ENCODE results near the gene CLCF1.
"Not testable (repeated sequence)": the region's sequence is repeated elsewhere in the genome, so short reads cannot be mapped to it uniquely, and the experiment has no call there.

CLCF1 gene

DNA sequence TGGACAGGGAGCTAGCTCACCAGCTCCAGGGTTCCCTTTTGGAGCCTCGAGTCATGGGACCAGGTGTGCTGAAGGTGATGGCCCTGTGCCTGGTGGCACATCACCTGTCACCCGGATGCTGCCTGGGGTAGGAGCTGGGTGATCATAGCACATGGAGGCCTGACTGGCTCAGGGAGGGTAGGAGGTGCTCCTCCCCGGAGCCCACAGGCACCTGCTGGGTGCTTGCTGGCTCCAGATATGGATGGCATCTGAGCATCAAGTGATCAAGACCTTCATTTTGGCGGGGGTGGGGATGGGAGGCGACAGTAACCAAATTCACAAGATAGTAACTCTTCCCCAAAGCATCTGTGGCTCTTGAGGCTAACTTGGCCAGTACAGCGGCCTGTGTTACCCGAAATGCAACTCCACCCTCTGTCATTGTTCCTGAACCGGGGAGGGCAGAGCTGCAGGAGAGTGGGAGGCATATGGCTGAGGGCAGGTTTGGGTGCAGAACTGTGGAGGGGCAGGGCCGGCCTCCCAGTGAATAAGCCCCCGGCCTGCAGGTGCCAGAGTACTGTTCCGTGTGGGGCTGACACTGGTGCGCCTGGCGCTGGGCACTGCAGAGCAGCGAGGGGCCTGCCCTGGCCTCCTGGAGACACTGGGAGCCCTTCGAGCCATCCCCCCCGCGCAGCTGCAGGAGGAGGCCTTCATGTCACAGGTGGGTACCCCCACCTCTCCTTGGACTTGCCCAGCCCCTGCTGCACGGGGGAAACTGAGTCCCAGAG, 35.2 kb upstream of the CLCF1 start:
- no peak for DNase-seq

- no peak for DNase-seq
Observed at GRCh38 chr11:67407688-67408163, 34.3 kb upstream of the CLCF1 start.

DNA sequence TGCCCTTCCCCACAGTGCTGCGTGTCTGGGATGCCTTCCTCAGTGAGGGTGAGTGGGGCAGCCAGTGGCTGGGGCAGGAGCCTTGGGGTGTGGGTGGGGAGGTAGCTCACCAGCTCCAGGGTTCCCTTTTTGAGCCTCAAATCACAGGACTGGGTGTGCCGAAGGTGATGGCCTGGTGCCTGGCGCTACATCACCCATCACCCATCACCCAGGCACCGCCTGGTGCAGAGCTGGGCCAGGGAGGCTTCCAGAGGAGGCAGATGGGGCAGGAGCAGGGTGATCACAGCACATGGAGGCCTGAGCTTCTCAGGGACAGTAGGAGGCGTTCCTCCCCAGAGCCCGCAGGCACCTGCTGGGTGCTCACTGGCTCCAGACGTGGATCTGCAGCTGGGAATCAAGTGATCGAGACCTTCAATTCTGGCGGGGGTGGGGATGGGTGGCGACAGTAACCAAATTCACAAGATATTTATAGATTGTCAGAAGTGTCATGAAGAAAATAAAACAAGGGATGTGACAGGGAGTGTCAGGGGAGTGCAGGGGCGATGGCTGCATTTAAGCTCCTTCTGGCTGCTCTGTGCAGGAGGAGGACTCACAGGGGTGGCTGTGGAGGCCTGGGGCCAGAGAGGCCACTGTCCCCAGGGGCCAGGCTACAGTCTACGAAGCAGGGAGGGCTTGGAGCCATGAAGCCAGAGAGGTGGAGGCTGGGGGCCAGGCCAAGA, 33.7 kb upstream of the CLCF1 start:
- no peak for DNase-seq

DNA sequence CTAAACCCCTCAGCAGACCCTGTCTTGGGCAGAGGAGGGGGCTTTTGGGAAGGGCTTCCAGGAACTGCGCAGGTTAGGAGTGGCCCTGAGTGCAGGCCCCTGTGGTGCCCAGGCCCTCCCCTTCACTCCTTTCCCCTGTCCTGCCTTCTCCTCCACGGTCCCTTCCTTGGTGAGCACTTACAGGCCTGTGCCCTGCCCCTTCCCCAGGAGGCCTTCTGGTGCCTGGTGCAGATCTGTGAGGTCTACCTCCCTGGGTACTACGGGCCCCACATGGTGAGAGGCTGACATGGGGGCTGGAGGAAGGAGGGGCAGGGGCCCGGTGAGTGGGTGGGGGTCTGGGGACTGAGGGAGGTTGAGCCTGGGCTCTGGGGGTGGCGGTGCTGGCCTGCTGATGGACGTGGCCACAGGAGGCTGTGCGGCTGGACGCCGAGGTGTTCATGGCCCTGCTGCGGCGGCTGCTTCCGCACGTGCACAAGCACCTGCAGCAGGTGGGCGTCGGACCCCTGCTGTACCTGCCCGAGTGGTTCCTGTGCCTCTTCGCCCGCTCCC, 33.1 kb upstream of the CLCF1 start:
- no peak for DNase-seq

GRCh38 chr11:67405688-67406339, 32.4 kb upstream of the CLCF1 start:
- no peak for DNase-seq

GRCh38 chr11:67405196-67405567, 31.8 kb upstream of the CLCF1 start:
- no peak for DNase-seq

DNA sequence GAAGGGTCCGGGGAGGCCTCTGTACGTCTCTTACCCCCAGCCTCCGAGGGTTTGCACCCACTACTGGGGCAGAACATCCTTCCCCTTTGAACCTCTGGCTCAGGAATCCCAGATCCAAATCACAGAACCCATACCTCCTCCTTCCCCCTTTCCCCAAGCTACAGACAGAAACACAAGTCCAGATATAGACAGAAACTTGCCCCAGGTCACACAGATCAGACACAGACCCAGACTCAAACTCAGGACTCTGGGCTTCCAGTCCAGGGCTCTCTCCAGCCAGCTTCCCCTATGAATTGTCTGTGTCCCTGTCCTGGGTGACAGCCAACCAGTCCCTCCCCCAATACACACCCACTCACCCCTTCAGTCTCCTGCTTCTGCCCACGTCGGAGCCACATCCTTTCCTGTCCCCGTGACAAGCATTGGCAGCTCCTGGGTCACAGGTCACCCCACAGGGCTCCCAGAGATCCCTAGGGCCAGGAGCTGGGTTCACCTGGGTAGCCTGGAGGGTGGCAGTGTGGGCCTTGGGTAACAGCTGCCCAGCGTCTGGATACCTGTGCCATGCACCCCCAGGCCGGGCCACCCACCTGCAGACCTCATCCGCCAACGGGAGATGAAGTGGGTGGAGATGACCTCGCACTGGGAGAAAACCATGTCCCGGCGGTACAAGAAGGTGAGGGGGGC, 31.3 kb upstream of the CLCF1 start:
- peak; percentile 50 to 52 for DNase-seq

GRCh38 chr11:67403085-67403484, 29.7 kb upstream of the CLCF1 start:
- not testable (repeated sequence) for DNase-seq

GRCh38 chr11:67402192-67402839, 28.9 kb upstream of the CLCF1 start:
- not testable (repeated sequence) for DNase-seq

GRCh38 chr11:67401495-67402191, 28.2 kb upstream of the CLCF1 start, which contains the start of gene PPP1CA:
Gene PPP1CA, minus strand, starts transcription at chr11:67401858. Its CDS starts 76 bp downstream, at chr11:67401782.
- DNase-seq, result peak; percentile 87 to 88

DNA sequence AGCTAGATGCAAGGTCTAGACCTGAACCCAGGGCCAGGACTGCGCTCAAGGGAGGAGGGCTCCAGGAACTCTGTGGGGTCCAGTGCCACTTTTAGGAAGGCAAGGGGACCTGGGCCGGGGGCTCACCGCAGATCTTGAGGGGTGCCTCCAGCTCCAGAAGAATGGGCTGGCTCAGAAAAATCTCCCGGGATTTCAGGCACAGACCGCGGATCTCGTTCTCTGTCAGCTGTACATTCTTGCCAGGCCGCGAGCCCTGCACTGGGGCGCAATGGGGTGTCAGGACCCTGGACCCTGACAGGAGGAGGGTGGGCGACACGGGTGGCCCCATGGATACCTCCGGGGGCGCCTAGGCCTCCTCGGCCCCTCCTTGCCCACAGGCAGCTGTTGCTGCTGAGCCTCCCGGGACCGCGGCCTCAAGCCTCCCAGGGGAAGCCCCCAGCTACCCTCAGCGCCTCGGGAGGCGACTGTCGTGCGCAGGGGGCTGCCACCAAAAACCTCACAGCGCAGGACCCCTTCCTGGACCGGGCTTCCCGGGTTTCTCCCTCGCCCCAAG, 27.6 kb upstream of the CLCF1 start:
- DNase-seq, result no peak

- no peak for DNase-seq
Observed at GRCh38 chr11:67400251-67400941, 27.0 kb upstream of the CLCF1 start.

GRCh38 chr11:67398661-67399563, 25.5 kb upstream of the CLCF1 start:
- no peak for DNase-seq

DNA sequence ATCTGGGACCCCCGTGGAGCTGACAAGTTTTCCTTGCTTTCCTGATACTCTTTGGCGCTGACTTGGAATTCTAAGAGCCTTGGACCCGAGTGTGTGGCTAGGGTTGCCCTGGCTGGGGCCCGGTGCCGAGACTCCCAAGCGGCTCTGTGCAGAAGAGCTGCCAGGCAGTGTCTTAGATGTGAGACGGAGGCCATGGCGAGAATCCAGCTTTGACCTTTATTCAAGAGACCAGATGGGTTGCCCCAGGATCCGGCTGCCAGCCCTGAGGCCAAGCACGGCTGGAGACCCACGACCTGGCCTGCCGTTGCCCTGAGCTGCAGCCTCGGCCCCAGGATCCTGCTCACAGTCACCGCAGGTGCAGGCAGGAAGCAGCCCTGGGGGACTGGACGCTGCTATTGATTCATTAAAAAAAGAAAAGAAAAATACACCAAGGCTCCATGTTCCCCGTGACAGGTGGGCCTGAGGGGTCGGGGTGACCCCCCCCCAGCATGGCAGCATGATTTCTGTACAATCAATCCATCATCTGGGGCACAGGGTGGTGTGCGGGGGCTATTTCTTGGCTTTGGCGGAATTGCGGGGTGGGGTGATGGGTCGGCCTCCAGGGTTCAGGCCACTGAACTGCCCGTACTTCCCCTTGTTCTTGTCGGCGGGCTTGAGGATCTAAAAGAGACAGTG, 24.7 kb upstream of the CLCF1 start:
- no peak for DNase-seq

DNA sequence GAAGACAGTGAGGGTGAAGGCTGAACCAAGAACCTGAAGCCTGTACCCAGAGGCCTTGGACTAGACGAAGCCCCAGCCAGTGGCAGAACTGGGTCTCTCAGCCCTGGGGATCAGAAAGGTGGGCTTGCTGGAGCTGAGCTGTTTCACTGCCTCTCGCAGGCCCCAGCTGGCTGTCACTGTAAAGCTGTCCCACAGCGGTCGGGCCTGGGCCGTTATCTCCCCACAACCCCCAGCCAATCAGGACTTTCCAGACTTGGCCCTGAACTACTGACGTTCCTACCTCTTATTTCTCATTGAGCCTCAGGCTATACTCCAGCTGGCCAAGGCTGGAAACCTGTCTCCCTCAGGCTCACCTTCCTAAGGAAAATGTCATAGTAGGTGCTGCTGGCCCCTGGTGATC, 24.1 kb upstream of the CLCF1 start:
- no peak for DNase-seq

DNA sequence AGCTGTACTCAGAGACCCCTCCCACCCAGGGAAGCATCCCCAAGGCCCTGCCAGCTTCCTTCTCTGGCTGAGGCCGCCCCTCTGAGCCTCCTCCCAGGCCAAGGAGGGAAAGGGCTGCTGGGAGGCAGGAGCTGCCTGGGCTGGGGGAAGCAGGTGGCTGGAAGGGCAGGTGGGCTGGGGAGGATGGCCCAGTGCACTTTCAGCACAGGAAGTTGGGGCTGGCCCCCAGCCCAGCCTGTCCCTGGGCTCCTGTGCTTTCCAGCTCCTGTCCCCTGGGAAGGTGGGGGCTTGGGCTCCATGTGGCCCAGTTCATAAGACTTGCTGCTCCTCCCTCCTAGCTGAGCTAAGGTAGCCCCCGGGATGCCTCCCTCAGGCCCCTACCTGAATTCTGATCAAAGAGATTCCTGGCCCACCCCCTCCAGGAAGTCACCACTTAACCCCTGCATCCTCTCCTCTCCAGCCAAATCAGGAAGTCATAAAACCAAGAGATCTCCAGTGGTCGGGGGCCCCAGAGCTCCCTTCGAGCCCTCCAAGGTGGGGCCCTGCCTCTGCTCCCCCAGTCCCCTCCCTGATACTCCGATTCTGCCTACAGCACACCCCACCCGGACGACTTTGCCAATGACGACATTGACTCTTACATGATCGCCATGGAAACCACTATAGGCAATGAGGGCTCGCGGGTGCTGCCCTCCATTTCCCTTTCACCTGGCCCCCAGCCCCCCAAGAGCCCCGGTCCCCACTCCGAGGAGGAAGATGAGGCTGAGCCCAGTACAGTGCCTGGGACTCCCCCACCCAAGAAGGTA, 23.4 kb upstream of the CLCF1 start:
- no peak for DNase-seq

DNA sequence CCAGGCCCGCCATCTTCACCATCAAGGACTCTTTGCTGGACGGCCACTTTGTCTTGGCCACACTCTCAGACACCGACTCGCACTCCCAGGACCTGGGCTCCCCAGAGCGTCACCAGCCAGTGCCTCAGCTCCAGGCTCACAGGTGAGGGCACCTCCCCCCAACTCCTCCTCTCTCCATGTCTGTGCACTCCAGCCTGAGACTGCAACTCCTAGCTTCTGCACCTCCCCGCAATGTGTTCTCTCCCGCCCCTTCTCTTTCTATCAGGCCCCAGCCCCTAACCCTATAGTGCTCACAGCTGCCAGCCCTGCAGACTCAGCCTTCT, 22.8 kb upstream of the CLCF1 start:
- no peak for DNase-seq

GRCh38 chr11:67395555-67396258, 22.3 kb upstream of the CLCF1 start:
- no peak for DNase-seq
